HepG2 (cell line): ENCODE data around the gene PIM3. TPM values are rescaled to one million over a fixed set of nuclear protein-coding genes. Genes with fewer than 3 reads are reported as not detected.

Experiments used
- ARID5B ChIP-seq: IDR thresholded peaks from 2 replicates; pipeline ENCODE4 v1.4.0; 2020; ENCODE audit warnings: mild to moderate bottlenecking, missing genetic modification reagents
- ETV6 ChIP-seq: sonication (generic); formaldehyde crosslinking; conservative IDR thresholded peaks from 2 replicates; pipeline ENCODE4 v1.4.0; 2020; ENCODE audit warnings: missing genetic modification reagents
- EZH2 ChIP-seq: conservative IDR thresholded peaks from 2 replicates; pipeline ENCODE4 v1.6.1; 2012; ENCODE audit warnings: mild to moderate bottlenecking, low read depth, low read length, moderate library complexity
- GABPB1 ChIP-seq: IDR thresholded peaks from 2 replicates; pipeline ENCODE4 v1.6.1; 2016; ENCODE audit warnings: mild to moderate bottlenecking, missing genetic modification reagents, moderate library complexity, missing compliant biosample characterization
- GATAD1 ChIP-seq: IDR thresholded peaks from 2 replicates; pipeline ENCODE4 v1.6.1; 2016; ENCODE audit warnings: missing genetic modification reagents, missing compliant biosample characterization
- GATAD2A ChIP-seq: IDR thresholded peaks from 2 replicates; pipeline ENCODE4 v1.6.1; 2016
- JUN ChIP-seq: sonication (generic); formaldehyde crosslinking; IDR thresholded peaks from 2 replicates; pipeline ENCODE4 v1.4.0; 2020; ENCODE audit warnings: mild to moderate bottlenecking, missing genetic modification reagents
- KLF16 ChIP-seq, 2 experiments: sonication (generic) in 1 of 2; formaldehyde crosslinking in 1 of 2; IDR thresholded peaks; 2 replicates each; pipeline versions ENCODE4 v1.6.1 to v1.8.0; 2016 to 2023; ENCODE audit warnings: missing genetic modification reagents in 2 of 2, missing compliant biosample characterization in 1 of 2
- NCOA2 ChIP-seq: sonication (generic); formaldehyde crosslinking; IDR thresholded peaks from 2 replicates; pipeline ENCODE4 v1.8.0; 2022; ENCODE audit warnings: inconsistent platforms
- NONO ChIP-seq, 2 experiments: fragments of 450-650 bp in 1 of 2; sonication (generic) in 1 of 2; formaldehyde crosslinking in 1 of 2; IDR thresholded peaks in 1 of 2; conservative IDR thresholded peaks in 1 of 2; 2 replicates each; pipeline versions ENCODE4 v1.6.1 to v1.8.0; 2017 to 2022; ENCODE audit warnings: mild to moderate bottlenecking in 1 of 2, missing genetic modification reagents in 1 of 2, moderate library complexity in 1 of 2
- SAP130 ChIP-seq: IDR thresholded peaks from 2 replicates; pipeline ENCODE4 v1.6.1; 2016; ENCODE audit warnings: low read depth
- TEAD3 ChIP-seq: optimal IDR thresholded peaks from 2 replicates; pipeline ENCODE3; 2016; ENCODE audit warnings: borderline replicate concordance
- ZBTB25 ChIP-seq: IDR thresholded peaks from 2 replicates; pipeline ENCODE4 v1.6.1; 2018; ENCODE audit warnings: missing genetic modification reagents
- ZNF281 ChIP-seq: sonication (generic); formaldehyde crosslinking; IDR thresholded peaks from 2 replicates; pipeline ENCODE4 v1.4.0; 2020; ENCODE audit warnings: missing genetic modification reagents, borderline replicate concordance
- ZNF354B ChIP-seq: sonication (generic); formaldehyde crosslinking; IDR thresholded peaks from 2 replicates; pipeline ENCODE4 v1.8.0; 2022; ENCODE audit warnings: mild to moderate bottlenecking, missing genetic modification reagents
- ZNF451 ChIP-seq: sonication (generic); formaldehyde crosslinking; IDR thresholded peaks from 2 replicates; pipeline ENCODE4 v1.5.0; 2020; ENCODE audit warnings: mild to moderate bottlenecking, missing genetic modification reagents
- ZNF614 ChIP-seq: IDR thresholded peaks from 2 replicates; pipeline ENCODE4 v1.6.1; 2018; ENCODE audit warnings: missing biosample characterization, missing genetic modification reagents, inconsistent platforms, borderline replicate concordance
- polyA plus RNA-seq, 8 experiments: library from polyadenylated mRNA; depleted of rRNA in 3 of 8; stranded (reverse) in 7 of 8; unstranded in 1 of 8; fragments of >200 nt; fragmentation: Illumina TruSeq in 4 of 8; extraction: Trizol in 4 of 8; gene quantifications; 2 replicates each; pipeline versions ENCODE4 v1.2.1 to v1.2.3, GENCODE V29; 2011 to 2016; ENCODE audit warnings: low read depth in 4 of 8, missing spikeins in 1 of 8, mixed read lengths in 1 of 8; ENCODE audit not compliant: insufficient read depth in 1 of 8
- total RNA-seq, 5 experiments: library from RNA; depleted of rRNA; stranded (reverse); fragments of >200 nt; fragmentation: Illumina TruSeq; extraction: Trizol; gene quantifications; 2 replicates each; pipeline ENCODE4 v1.2.3, GENCODE V29; 2016; ENCODE audit warnings: low read depth in 1 of 5
- TF ChIP-seq, protein P1 (sequence below), 2 experiments: sonication (generic) in 1 of 2; formaldehyde crosslinking in 1 of 2; IDR thresholded peaks; 2 replicates each; pipeline versions ENCODE4 v1.5.1 to v1.6.1; 2011 to 2020; ENCODE audit warnings: borderline replicate concordance in 1 of 2, low read depth in 1 of 2, low read length in 1 of 2, mild to moderate bottlenecking in 1 of 2, missing genetic modification reagents in 1 of 2, moderate library complexity in 1 of 2

The PIM3 gene
- total and polyA plus RNA-seq, 2 of the 13 experiments (the other 11 are each of a cell fraction or from before 2014, with no cell fraction given): 21.6 to 31.2 TPM

- TF ChIP-seq ARID5B (CRISPR knock-in tag): peak; percentile 30; the same call in 1 of the 2 replicates
- no peak for TF ChIP-seq EZH2
- TF ChIP-seq JUN (CRISPR knock-in tag): no peak
- peak; percentile 60 for TF ChIP-seq GATAD2A (CRISPR knock-in tag)
- 0 out of 2 replicates have a peak, but pooled peaks have one; percentile 56 for TF ChIP-seq ZNF614 (CRISPR knock-in tag)
- peak; percentile 18; the same call in 1 of the 2 replicates for TF ChIP-seq GABPB1 (CRISPR knock-in tag)
- TF ChIP-seq TEAD3 (CRISPR knock-in tag): peak; percentile 67
- TF ChIP-seq, protein P1, sequence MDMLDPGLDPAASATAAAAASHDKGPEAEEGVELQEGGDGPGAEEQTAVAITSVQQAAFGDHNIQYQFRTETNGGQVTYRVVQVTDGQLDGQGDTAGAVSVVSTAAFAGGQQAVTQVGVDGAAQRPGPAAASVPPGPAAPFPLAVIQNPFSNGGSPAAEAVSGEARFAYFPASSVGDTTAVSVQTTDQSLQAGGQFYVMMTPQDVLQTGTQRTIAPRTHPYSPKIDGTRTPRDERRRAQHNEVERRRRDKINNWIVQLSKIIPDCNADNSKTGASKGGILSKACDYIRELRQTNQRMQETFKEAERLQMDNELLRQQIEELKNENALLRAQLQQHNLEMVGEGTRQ (IDR thresholded peaks at IDR 0.05; ENCODE audit: low read depth, low read length): no peak
- TF ChIP-seq, protein P1 (CRISPR knock-in tag; IDR thresholded peaks at IDR 0.05; ENCODE audit: borderline replicate concordance): no peak
- no peak for TF ChIP-seq KLF16 (CRISPR knock-in tag; IDR thresholded peaks at IDR 0.05)
- TF ChIP-seq ZNF281 (CRISPR knock-in tag): peak; percentile 42; the same call in 1 of the 2 replicates
- no peak for TF ChIP-seq ZNF451 (CRISPR knock-in tag)
- TF ChIP-seq NCOA2 (CRISPR knock-in tag): no peak
- TF ChIP-seq ZNF354B (CRISPR knock-in tag): no peak
- peak; percentile 52; the same call in 1 of the 2 replicates for TF ChIP-seq GATAD1 (CRISPR knock-in tag)
- TF ChIP-seq NONO (IDR thresholded peaks at IDR 0.05): no peak
- no peak for TF ChIP-seq NONO (CRISPR knock-in tag; conservative IDR thresholded peaks at IDR 0.05)
- 0 out of 2 replicates have a peak, but pooled peaks have one; percentile 62 for TF ChIP-seq ZBTB25 (CRISPR knock-in tag)
- TF ChIP-seq SAP130: peak; percentile 76
- TF ChIP-seq ETV6 (CRISPR knock-in tag): no peak
These were observed 29.8 kb upstream of the PIM3 start (continued) for GRCh38 chr22:49930596-49931412.
